ENCODE results near the gene ATXN1. TPM values are rescaled to one million over a fixed set of nuclear protein-coding genes. Genes with fewer than 3 reads are reported as not detected.

Gene ATXN1
- polyA plus RNA-seq, 1 of the 3 experiments (the other 2 are of a cell fraction): 7.9 TPM

- Histone ChIP-seq H3K36me3 (replicated peaks in 1 of 2; ENCODE audit: control insufficient read depth in 1 of 2, insufficient read depth in 2 of 2, low read length in 1 of 2) (peaks cover 0 to 7% of the 10 kb centered on the region in 2 experiments), H3K4me2 (no peak overlapping the region), H4K20me1 (ENCODE audit: insufficient read depth) (no peaks in the 10 kb centered on the region), H3K9ac (no peak overlapping the region), H3K9me3 (no peaks in the 10 kb centered on the region), H2AFZ (ENCODE audit: low read depth) (no peak overlapping the region), H3K79me2 (ENCODE audit: insufficient read depth) (no peaks in the 10 kb centered on the region), H3K9me2 (no peaks in the 10 kb centered on the region), H3K4me1 (ENCODE audit: control insufficient read depth in 1 of 2, insufficient read depth in 2 of 2, low read depth in 1 of 2, low read length in 1 of 2) (peaks cover 0 to 17% of the 10 kb centered on the region in 2 experiments; a peak in 1 of 4 replicates), H3K27me3 (ENCODE audit: insufficient read depth) (no peaks in the 10 kb centered on the region), H3K27ac (ENCODE audit: low read depth in 2 of 2, low read length in 1 of 2) (no peak overlapping the region), H3K4me3 (ENCODE audit: low read depth in 2 of 2, low read length in 1 of 2) (no peak overlapping the region), H3F3A (replicated peaks; ENCODE audit: insufficient read depth) (no peaks in the 10 kb centered on the region)
- CTCF ChIA-PET: interaction anchor here (0.7 to 14.0 kb wide), 18 partner anchors 9 to 355 kb away, joined by 3 to 289 read pairs (median 9); partner anchors contain the start of gene ATXN1
- WGBS (ENCODE audit: low lambda C conversion rate): 91% methylated on average over 3 of the region's 3 CpGs
- no peak for TF ChIP-seq TAF1 (IDR thresholded peaks at IDR 0.05; ENCODE audit: borderline replicate concordance, low read depth, low read length)
- no peak for TF ChIP-seq IRF3 (IDR thresholded peaks at IDR 0.05; ENCODE audit: low read depth, low read length)
- TF ChIP-seq MAX (IDR thresholded peaks at IDR 0.05; ENCODE audit: low read depth): no peak
- TF ChIP-seq GATA2 (CRISPR knock-in tag; IDR thresholded peaks at IDR 0.05): no peak
- TF ChIP-seq JUND (IDR thresholded peaks at IDR 0.05): no peak
- no peak for TF ChIP-seq FOSL2 (IDR thresholded peaks at IDR 0.05; ENCODE audit: borderline replicate concordance, low read depth)
- TF ChIP-seq TEAD4 (IDR thresholded peaks at IDR 0.05; ENCODE audit: borderline replicate concordance, insufficient read depth): no peak
- no peak for TF ChIP-seq MXI1 (IDR thresholded peaks at IDR 0.05; ENCODE audit: low read depth, low read length)
- no peak for TF ChIP-seq RAD21 (IDR thresholded peaks at IDR 0.05; ENCODE audit: low read length)
- TF ChIP-seq SMC3 (IDR thresholded peaks at IDR 0.05; ENCODE audit: low read depth, low read length): no peak
- no peak for TF ChIP-seq MEF2A (IDR thresholded peaks at IDR 0.05; ENCODE audit: borderline replicate concordance, low read depth)
- TF ChIP-seq CTCF (IDR thresholded peaks at IDR 0.05): no peak
- no peak for TF ChIP-seq NFIC (IDR thresholded peaks at IDR 0.05; ENCODE audit: borderline replicate concordance)
- no peak for TF ChIP-seq USF2 (IDR thresholded peaks at IDR 0.05; ENCODE audit: borderline replicate concordance, low read depth, low read length)
- TF ChIP-seq TCF12 (IDR thresholded peaks at IDR 0.05): no peak
- POLR2A ChIA-PET: no interaction called here
- no peak for DNase-seq
Observed at GRCh38 chr6:16408766-16409165, 352.5 kb downstream of the ATXN1 start.

Data from SK-N-SH (cell line).